NCI-H2196 treated with DMSO at 0.1 percent for 48 hours (cell line): ENCODE data around the gene CCM2L.

Source experiments
- DNase-seq: peaks from one replicate; lab custom pipeline; 2025; ENCODE audit not compliant: unreplicated experiment; lab: John Stamatoyannopoulos, UW

The CCM2L gene

DNA sequence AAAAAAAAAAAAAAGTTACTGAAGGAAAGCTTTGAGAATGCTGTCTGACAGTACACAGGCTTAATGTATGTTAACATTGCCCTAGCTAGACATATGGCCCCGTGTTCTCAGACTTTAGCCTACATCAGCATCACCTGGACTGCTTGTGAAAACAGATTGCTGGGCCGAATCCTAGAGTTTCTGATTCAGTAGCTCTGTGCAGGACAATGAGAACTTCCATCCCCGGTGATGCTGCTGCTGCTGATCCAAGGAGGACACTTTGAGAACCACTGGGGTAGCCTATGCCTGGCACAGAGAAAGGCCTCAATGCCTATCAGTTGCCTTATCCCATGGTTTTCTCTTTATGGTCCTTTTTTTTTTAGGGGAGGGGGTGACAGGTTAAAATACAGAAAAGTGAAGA lies 43.4 kb downstream of the CCM2L start:
- DNase-seq, result no peak

DNA sequence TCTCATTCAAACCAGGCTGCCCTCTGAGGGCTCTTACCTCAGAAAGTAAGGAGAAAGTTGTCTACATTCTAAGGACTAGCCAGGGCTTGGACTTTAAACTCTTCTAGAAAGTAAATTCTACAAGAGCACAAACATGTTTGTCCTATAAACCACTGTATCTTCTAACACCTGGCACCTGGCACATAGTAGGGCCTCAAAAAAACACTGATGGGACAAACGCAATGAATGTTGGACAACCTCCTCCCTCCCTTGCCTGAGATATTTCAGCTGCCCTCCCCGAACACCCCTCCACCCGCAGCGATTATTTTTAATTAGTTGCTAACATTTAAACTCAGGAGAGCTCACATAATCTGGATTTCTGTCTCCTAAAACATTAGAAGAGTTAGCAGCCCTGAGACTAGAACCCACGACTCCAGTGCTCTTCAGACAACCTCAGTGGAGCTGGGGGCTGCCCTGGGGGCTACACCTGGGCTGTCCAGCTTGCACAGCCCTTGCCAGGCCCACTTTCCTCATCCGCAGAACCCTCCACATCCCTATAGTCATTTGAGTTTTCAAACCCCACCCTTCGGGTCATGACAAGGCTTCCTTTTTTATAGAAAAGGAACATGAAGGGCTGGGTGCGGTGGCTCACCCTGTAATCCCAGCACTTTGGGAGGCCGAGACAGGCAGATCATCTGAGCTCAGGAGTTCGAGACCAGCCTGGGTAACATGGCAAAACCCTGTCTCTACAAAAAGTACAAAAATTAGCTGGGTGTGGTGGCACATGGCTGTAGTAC lies 46.7 kb downstream of the CCM2L start:
- DNase-seq, result no peak

DNA sequence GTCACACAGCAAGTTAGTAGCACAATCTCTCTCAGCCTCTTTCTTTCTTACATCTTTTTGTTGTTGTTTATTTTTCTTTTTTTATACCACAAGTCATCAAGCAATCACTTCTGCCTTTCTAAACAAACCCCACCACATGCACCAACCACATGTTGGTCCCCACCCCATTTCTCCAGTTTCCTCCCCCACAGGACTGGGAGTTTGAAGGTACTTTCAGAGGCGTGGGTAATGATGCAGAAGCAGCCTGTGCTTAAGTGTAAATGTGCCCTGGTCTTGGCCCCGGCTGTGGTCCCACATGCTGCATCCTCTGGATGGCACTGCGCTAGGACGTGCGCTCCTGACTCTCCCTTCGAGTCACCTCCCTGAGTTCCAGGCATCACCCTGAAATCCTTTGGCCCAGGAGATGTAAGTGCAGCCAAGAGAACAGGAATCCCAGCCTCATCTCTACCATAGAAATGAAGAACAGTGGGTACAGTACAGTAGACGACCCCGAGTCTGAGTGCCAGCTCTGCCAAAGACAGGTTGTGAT lies 47.5 kb downstream of the CCM2L start:
- DNase-seq, result no peak

DNA sequence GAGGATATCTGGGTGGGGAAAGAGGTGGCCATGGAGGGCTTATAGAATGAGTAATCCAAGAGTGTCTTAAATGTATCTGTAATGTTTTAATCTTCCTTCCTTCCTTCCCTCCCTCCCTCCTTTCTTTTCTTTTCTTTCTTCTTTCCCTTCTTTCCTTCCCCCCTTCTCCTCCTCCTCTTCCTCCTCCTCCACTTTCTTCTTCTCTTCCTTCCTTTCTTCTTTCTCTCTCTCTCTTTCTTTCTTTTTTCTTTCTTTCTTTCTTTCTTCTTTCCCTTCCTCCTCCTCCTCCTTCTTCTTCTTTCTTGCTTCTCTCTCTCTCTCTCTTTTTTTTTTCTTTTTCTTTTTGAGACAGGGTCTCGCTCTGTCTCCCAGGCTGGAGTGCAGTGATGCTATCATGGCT lies 49.0 kb downstream of the CCM2L start:
- no peak for DNase-seq

DNA sequence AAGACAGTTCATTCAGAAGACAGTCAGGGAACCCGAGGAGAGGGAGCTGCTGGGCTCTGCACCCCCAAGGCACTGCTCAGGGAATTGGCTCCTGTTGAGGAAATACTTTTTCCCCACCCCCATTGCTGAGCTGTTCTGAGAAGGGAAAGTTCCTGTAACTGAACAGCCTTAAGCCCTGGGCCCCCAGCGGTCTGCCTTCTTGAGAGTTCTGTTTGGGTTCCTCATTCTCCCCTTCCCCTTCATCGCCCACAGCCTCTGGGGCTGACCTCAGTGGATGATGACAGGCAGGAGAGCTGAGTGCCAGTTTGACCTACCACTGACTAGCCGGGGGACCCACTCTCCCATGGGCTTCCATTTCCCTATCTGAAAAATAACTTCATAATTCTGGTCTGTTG lies 52.5 kb downstream of the CCM2L start:
- no peak for DNase-seq

DNA sequence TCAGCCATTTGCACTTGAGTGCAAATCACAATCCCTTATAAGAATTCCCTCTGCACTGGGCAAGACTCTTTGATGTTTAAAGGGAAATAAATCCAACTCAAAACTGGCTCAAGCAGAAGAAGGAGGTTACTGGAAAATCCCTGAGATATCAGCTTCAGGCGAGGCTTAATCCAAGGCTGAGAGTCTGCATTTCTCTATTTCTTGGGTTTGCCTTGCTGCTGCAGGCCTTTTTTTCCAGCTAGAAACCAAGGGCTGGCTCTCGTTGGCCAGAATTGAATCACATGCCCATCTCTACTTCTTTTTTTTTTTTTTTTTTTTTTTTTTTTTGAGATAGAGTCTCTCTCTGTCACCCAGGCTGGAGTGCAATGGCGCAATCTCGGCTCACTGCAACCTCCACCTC lies 53.5 kb downstream of the CCM2L start:
- DNase-seq, result no peak

DNA sequence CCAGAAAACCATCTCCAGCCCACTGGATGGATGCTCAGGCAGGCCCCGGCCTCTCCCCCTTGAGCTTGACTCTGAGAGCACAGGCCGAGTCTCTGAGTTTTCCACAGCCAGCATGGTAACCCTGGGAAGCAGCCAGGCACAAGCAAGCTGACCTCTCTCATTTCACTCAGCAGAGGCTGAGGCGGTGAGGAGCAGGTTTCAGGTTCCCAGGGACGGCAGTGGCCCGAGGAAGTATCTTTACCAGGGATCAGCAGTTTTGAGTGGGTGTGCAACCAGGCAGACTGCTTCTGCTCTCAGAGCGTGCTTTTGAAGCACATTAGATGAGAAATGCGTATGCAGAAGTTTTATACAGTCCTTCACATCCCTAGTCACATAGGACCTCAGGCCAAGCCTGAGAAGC lies 54.4 kb downstream of the CCM2L start:
- no peak for DNase-seq

DNA sequence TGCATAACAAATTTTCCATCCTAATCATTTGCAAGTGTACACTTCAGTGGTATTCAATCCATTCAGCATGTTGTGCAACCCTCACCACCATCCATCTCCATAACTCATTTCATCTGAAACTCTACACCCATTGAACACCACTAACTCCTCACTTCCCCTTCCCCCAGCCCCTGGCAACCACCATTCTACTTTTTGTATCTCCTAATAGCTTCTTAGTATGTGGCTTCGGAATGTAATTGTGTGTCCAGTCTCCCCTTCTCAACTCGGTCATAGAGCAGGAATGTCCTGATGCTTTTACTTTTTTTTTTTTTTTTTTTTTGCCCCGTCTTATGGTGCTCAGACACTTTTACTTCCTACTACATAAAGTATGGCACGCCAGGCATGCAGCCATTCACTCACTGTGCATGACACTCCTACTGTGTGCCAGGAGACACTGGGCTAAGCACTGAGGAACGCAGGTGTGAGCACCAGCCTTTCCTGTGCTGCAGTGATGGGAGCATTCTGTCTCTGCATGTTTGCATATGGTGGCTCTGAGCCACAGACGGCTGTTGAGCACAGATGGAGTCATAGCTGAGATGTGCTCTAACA lies 57.1 kb downstream of the CCM2L start:
- DNase-seq, result no peak

DNA sequence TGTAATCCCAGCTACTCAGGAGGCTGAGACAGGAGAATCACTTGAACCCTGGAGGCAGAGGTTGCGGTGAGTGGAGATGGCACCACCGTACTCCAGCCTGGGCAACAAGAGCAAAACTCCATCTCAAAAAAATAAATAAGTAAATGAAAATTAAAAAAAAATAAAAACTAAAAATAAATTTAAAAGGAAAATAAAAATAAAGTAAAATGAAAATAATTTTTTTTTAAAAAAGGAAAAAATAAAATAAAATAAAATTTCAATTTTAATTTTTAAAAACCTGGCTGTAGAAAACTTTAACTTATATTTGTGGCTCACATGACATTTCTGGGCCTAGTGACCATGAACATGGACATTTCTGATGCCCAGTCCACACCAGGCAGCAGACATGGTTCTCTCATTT lies 57.9 kb downstream of the CCM2L start:
- DNase-seq, result no peak

DNA sequence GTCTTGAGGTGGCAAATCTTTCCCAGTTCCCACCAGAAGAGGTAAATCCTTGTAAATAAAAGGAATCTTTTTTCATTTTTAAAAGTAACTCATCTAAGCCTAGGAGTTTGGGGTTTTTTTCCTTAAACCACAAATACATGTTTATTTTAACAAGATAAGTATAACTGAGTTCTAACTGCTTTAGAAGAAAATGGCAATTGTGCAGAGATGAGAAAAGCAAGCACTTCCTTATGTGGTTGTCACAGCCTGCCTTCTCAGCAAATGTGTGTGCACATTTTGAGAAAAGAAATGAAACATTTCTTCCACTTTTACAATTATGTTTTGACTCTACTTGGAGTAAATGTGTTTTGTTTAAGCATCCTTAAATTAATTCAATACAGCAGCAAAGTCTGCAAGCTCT lies 59.5 kb downstream of the CCM2L start:
- DNase-seq, result no peak

DNA sequence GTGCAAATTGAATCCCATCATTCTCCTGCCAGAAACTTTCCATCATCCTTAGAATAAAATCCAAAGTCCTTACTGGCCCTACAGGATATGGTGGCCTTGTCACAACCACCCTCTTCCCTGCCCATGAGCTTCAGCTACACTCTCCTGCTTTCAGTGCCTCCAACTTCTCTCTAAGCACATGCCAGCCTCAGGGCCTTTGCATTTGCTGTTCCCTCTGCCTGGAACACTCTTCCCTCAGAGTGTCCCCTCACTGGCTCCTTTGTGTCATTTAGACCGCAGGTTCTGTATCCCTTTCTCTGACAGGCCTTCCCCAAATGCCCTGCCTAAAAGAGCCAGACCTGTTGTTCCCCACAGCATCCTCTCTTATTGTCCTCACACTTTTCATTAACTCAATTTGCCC lies 60.0 kb downstream of the CCM2L start:
- DNase-seq, result no peak

DNA sequence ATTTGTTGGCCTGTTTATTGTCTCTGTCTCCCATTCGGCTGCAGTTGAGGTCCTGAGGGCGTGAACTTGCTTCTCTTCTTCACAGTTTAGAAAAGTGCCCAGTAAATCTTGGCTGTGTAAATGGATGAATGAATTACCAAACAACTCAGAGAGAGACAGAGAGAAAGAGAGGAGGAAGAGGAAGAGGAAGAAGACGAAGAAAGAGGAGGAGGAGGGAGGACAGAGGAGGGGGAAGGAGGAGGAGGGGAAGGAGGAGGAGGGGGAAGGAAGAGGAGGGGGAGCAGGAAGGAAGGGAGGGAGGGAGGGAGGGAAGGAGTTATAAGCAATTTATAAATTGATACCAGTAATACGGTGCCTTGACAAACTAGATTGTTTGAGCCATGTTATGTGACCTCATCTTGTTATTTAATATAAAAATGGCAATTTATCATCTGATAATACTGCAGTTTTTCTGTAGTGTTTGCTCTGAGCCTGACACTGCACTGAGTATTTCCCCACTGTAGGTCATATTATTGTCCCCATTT lies 60.5 kb downstream of the CCM2L start:
- DNase-seq, result no peak

DNA sequence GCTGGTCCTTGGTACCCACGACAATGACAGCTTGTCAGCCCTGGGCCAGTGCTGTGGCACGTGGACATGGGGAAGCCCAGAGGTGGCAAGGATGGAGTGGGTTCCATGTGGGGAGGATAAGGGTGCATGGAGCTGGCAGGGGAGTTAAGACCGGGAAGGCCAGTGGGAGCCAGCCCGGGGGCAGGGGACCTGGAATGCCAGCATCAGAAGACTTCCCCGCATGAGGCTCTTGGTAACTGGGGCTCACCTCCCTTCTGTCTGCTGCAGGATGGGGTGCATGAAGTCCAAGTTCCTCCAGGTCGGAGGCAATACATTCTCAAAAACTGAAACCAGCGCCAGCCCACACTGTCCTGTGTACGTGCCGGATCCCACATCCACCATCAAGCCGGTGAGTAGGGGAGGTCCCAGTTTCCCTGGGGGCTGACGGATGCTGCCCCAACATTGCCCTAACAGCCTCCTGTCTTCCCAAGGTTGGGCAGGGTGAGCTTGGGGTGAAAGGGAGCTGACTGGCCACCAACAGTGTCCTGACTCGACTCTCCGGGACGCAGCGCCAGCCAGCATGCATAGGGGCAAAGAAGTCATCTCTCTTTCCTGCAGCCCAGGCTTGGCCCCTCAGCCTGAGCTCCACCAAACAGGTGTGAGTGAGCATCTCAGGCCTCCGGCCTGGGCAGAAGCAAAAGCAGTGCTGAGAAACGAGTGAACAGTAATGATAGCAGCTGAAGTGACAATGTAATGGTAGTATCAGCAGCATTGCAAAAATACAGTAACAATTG lies 61.3 kb downstream of the CCM2L start:
- no peak for DNase-seq

DNA sequence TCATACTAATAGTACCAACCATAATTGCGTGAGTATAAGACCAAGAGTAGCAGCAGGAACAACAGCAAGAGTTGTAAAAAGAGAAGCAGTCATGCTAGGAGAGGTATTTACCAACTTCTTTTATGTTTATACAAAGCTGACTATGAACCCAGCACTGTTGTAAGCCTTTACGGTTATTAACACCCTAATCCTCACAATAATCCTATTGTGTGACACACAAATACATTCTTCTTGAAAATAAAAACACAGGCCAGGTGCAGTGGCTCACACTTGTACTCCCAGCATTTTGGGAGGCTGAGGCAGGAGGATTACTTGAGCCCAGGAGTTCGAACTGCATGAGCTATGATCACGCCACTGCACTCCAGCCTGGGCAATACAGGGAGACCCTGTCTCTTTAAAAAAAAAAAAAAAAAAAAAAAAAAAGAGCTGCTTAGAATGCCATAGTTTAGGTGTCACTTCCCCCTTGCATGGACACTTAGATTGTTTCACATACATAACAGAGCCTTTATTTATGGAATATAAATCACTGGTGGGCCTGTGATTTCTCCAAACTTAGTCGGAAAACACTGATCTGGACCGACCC lies 62.0 kb downstream of the CCM2L start:
- no peak for DNase-seq

DNA sequence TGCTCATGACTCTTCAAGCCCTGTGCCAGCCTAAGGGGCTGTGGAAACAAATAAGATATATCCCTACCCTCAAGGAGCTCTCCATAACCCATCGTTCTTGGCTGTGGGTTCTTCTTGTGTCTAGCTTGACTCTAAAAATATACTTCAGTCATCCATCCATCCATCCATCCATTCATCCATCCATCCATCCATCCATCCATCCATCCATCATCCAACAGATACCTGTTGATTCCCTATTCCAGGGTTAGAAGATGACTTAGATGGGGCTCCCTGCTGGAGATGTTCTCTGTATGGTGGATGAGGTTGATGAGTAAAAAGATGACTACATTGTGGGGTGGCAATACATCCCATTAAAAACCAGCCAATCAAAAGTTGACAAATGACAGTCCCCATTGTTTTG lies 65.3 kb downstream of the CCM2L start:
- DNase-seq, result no peak

DNA sequence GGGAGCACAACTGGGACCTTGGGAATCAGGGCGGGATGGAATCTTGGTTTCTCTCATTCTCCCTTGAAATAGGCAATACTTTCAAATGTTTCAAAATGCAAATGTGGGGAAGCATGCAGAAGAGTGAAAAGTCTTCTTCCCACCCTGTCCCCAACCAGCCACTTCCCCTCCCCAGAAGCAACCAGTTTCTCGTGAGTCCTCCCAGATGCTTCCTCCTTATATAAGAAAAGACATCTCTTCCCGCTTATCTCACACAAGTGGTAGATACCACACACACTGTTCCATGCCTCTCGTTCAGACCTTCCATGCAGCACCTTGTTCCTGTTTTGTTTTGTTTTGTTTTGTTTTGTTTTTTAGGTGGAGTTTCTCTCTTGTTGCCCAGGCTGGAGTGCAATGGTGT lies 67.0 kb downstream of the CCM2L start:
- DNase-seq, result no peak

DNA sequence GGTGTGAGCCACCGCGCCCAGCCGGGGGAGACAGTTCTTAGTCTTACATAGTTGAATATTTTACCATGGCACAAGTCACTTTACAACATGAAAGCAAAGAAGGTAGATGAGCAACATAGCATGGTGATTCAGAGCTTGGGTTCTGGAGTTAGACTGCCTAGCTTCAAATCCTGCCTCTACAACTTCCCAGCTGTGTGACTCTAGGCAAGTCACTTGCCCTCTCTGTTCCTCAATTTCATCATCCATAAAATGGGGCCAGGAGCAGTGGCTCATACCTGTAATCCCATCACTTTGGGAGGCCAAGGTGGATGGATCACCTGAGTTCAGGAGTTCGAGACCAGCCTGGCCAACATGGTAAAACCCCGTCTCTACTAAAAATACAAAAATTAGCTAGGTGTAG lies 68.1 kb downstream of the CCM2L start:
- no peak for DNase-seq

DNA sequence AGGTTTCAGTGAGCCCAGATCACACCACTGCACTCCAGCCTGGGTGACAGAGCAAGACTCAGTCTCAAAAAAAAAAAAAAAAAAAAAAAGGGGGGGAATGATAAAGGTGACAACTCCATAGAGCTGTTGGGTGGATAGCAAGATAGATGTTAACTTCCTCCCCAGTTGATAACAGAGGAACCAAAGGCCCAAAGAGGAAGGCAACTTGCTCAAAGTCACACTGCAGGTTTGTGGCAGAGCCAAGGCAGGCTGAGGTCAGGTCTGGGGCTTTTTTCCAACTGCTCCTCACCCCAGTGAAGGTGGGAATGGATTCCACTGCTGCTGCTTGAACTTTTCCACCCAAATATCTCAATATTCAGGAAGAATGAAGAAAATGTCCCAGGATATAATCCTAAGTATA lies 68.6 kb downstream of the CCM2L start:
- DNase-seq, result no peak

DNA sequence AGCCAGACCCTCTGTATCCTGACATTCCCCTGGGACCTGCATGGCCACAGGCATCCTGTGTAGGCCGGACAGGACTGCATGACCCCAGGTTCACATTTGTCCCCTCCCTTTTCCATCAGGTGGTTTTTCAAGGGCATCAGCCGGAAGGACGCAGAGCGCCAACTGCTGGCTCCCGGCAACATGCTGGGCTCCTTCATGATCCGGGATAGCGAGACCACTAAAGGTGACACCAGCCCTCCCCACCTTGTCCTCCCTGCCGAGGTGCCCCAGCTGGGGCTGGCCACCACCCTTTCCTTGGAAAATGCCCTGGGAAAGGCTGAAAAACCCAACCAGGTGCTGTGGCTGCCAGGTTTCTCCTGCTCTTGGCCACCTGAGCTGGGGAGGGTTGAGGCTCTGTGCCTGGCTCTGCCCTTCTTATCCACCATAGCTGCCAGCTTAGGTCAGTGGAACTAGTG lies 69.4 kb downstream of the CCM2L start:
- no peak for DNase-seq

DNA sequence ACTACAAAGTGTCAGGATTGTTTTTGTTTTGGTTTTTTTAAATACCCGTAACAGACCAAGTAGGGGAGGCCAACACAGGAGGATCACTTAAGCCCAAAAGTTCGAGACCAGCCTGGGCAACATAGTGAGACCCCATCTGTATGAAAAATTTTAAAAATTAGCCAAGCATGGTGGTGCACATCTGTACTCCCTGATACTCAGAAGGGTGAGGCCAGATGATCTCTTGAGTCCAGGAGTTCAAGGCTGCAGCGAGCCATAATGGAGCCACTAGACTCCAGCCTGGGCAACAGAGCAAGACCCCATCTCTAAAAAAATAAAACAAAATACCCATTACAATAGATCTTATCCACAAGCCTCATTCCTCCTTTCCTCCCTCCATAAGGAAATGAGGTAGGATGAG lies 70.5 kb downstream of the CCM2L start:
- DNase-seq, result no peak
